Peyer's patch (tissue), 4 donors: ENCODE data around the gene PRDX5. TPM values are rescaled to one million over a fixed set of nuclear protein-coding genes. Genes with fewer than 3 reads are reported as not detected.

Source experiments
- DNase-seq, 3 donors: peaks; one replicate each; pipeline ENCODE4 v3.0.0-alpha.2; 2017 to 2019
- H3K27ac ChIP-seq, 4 donors: fragments of 200-600 bp; sonication (generic); one replicate each; pipeline ENCODE4 v1.5.1; 2016 to 2019
- H3K27me3 ChIP-seq, 2 donors: fragments of 200-600 bp; sonication (generic); one replicate each; pipeline ENCODE4 v1.5.1; 2019
- H3K36me3 ChIP-seq, 3 donors: fragments of 200-600 bp; sonication (generic); one replicate each; pipeline ENCODE4 v1.5.1; 2016 to 2019
- H3K4me1 ChIP-seq, 4 donors: fragments of 200-600 bp; sonication (generic); one replicate each; pipeline ENCODE4 v1.5.1; 2016 to 2019
- H3K4me3 ChIP-seq, 4 donors: fragments of 200-600 bp; sonication (generic); 1 replicate in 3 of 4; 2 replicates in 1 of 4; pipeline ENCODE4 v1.5.1; 2016 to 2019; ENCODE audit warnings: mild to moderate bottlenecking in 1 of 4
- H3K9me3 ChIP-seq, 4 donors: fragments of 200-600 bp; sonication (generic); one replicate each; pipeline ENCODE4 v1.5.1; 2016 to 2019; ENCODE audit warnings: mild to moderate bottlenecking in 1 of 4
- CTCF ChIP-seq, 6 experiments: fragments of 450-650 bp in 4 of 6; fragments of 200-600 bp in 2 of 6; sonication (generic) in 1 of 6; IDR thresholded peaks; one replicate each; pipeline ENCODE4 v1.5.1; 2017 to 2019; ENCODE audit warnings: antibody characterized with exemption in 6 of 6, mild to moderate bottlenecking in 3 of 6, moderate library complexity in 1 of 6
- POLR2A ChIP-seq, 2 donors: fragments of 450-650 bp; IDR thresholded peaks; one replicate each; pipeline ENCODE4 v1.5.1; 2017; ENCODE audit warnings: antibody characterized with exemption in 2 of 2, mild to moderate bottlenecking in 2 of 2, moderate library complexity in 2 of 2
- total RNA-seq, 4 donors: library from RNA; depleted of rRNA; stranded (reverse); fragments of >200 nt; gene quantifications; one replicate each; pipeline ENCODE4 v1.1.0, GENCODE V29; 2016

Gene PRDX5
- total RNA-seq, 4 donors from 2014 or later = 202 to 345 (median 268) TPM

GRCh38 chr11:64352099-64352994 lies 34.4 kb downstream of the PRDX5 start:
- Histone ChIP-seq H3K4me1 (peaks cover 0 to 17% (median 0%) of the 10 kb centered on the region in 4 donors), H3K27me3 (no peaks in the 10 kb centered on the region), H3K27ac (no peak overlapping the region), H3K36me3 (no peaks in the 10 kb centered on the region), H3K9me3 (no peaks in the 10 kb centered on the region), H3K4me3 (no peak overlapping the region)
- no peak for TF ChIP-seq CTCF (IDR thresholded peaks at IDR 0.05)
- DNase-seq = peak in 1 of 3 donors; percentile 48

- DNase-seq = no peak
- Histone ChIP-seq H3K4me3 (no peak overlapping the region), H3K27ac (no peak overlapping the region), H3K9me3 (no peaks in the 10 kb centered on the region), H3K36me3 (no peaks in the 10 kb centered on the region), H3K27me3 (no peaks in the 10 kb centered on the region), H3K4me1 (peaks cover 3 to 25% (median 5%) of the 10 kb centered on the region in 4 donors)
- TF ChIP-seq CTCF (IDR thresholded peaks at IDR 0.05) (no peak), POLR2A (IDR thresholded peaks at IDR 0.05) (no peak)
Observed at GRCh38 chr11:64352995-64353714, 35.2 kb downstream of the PRDX5 start.

- DNase-seq = no peak
- H3K27me3 ChIP-seq = no peaks in the 10 kb centered on the region
Observed at GRCh38 chr11:64353715-64354506, 36.0 kb downstream of the PRDX5 start.

GRCh38 chr11:64355078-64355940 lies 37.4 kb downstream of the PRDX5 start:
- TF ChIP-seq CTCF (IDR thresholded peaks at IDR 0.05) = peak; percentile 38 to 90 (median 70)
- peak in 1 of 2 donors; percentile 46 for TF ChIP-seq POLR2A (IDR thresholded peaks at IDR 0.05)
- peak; percentile 54 to 90 (median 88) for DNase-seq
- Histone ChIP-seq H3K27me3 (no peaks in the 10 kb centered on the region), H3K4me3 (peak overlapping the region in 3 of 4 donors; percentile 15 to 47 (median 39)), H3K4me1 (peaks cover 11 to 41% (median 18%) of the 10 kb centered on the region in 4 donors), H3K27ac (peak overlapping the region; percentile 10 to 60 (median 52)), H3K36me3 (no peaks in the 10 kb centered on the region), H3K9me3 (no peaks in the 10 kb centered on the region)

More at GRCh38 chr11:64353715-64354506, 36.0 kb downstream of the PRDX5 start:
- TF ChIP-seq CTCF (IDR thresholded peaks at IDR 0.05) (no peak), POLR2A (IDR thresholded peaks at IDR 0.05) (no peak)
- no peaks in the 10 kb centered on the region for H3K36me3 ChIP-seq
- H3K9me3 ChIP-seq = no peaks in the 10 kb centered on the region
- no peak overlapping the region for H3K4me3 ChIP-seq
- no peak overlapping the region for H3K27ac ChIP-seq
- H3K4me1 ChIP-seq = peaks cover 8 to 31% (median 11%) of the 10 kb centered on the region in 4 donors
